Measurements from ENCODE around the gene ATP6AP1.
A peak's percentile ranks its signal among the peaks of the same experiment; 100 is the strongest.

ATP6AP1 gene

GRCh38 chrX:154471839-154472684, 43.6 kb downstream of the ATP6AP1 start:
- DNase-seq (ENCODE audit: low spot score), result no peak

- DNase-seq (ENCODE audit: low spot score), result no peak
Measured at GRCh38 chrX:154472685-154473632, 44.5 kb downstream of the ATP6AP1 start.

- DNase-seq (ENCODE audit: low spot score), result no peak
Measured at GRCh38 chrX:154473683-154474082, 45.2 kb downstream of the ATP6AP1 start.

- DNase-seq (ENCODE audit: low spot score), result no peak
Measured at GRCh38 chrX:154476821-154477220, 48.3 kb downstream of the ATP6AP1 start.

- DNase-seq (ENCODE audit: low spot score), result no peak
Measured at GRCh38 chrX:154477891-154478477, 49.5 kb downstream of the ATP6AP1 start.

- peak; percentile 71 for DNase-seq (ENCODE audit: low spot score)
Measured at GRCh38 chrX:154478728-154479622, 50.5 kb downstream of the ATP6AP1 start, which contains the start of gene LAGE3. Gene LAGE3 (minus strand): TSS chrX:154479281. CDS start chrX:154478915, 366 bp downstream.

GRCh38 chrX:154481195-154481594, 52.7 kb downstream of the ATP6AP1 start:
- no peak for DNase-seq (ENCODE audit: low spot score)

- no peak for DNase-seq (ENCODE audit: low spot score)
Measured at GRCh38 chrX:154481911-154482601, 53.6 kb downstream of the ATP6AP1 start.

GRCh38 chrX:154482786-154483185, 54.3 kb downstream of the ATP6AP1 start:
- DNase-seq (ENCODE audit: low spot score), result no peak

GRCh38 chrX:154483325-154483724, 54.8 kb downstream of the ATP6AP1 start:
- DNase-seq (ENCODE audit: low spot score), result no peak

GRCh38 chrX:154484255-154485149, 56.0 kb downstream of the ATP6AP1 start:
- no peak for DNase-seq (ENCODE audit: low spot score)

- DNase-seq (ENCODE audit: low spot score), result no peak
Measured at GRCh38 chrX:154485150-154486051, 56.9 kb downstream of the ATP6AP1 start.

- DNase-seq (ENCODE audit: low spot score), result no peak
Measured at GRCh38 chrX:154486052-154486395, 57.5 kb downstream of the ATP6AP1 start.
